Measurements from ENCODE around the gene AMIGO3. TPM values are rescaled to one million over a fixed set of nuclear protein-coding genes. Genes with fewer than 3 reads are reported as not detected.

AMIGO3 gene
- total RNA-seq, 1 donor from 2014 or later, result not detected

GRCh38 chr3:49704629-49705028 lies 14.9 kb downstream of the AMIGO3 start:
- DNase-seq (ENCODE audit: low spot score), result no peak
- H2AFZ ChIP-seq (replicated peaks), result no peak overlapping the region
- no peaks in the 10 kb centered on the region for H3K9me3 ChIP-seq (ENCODE audit: low read depth)
- H3K27me3 Mint-ChIP-seq (ENCODE audit: insufficient read depth, low read depth), result peaks cover 2% of the 10 kb centered on the region
- H3K79me2 ChIP-seq (ENCODE audit: low read depth), result no peaks in the 10 kb centered on the region
- H3K4me1 ChIP-seq, result no peaks in the 10 kb centered on the region
- H3K27me3 ChIP-seq, result no peaks in the 10 kb centered on the region
- H3K27ac ChIP-seq, result no peak overlapping the region
- no peaks in the 10 kb centered on the region for H3K9me3 Mint-ChIP-seq
- H3K4me3 ChIP-seq, result no peak overlapping the region
- H3K36me3 Mint-ChIP-seq, result peaks cover 2% of the 10 kb centered on the region
- no peaks in the 10 kb centered on the region for H3K36me3 ChIP-seq
- H3K4me3 Mint-ChIP-seq, result no peak overlapping the region
- TF ChIP-seq EZH2phosphoT487 (IDR thresholded peaks at IDR 0.05) (no peak), EZH2 (IDR thresholded peaks at IDR 0.05) (no peak)
- TF ChIP-seq, protein P1, sequence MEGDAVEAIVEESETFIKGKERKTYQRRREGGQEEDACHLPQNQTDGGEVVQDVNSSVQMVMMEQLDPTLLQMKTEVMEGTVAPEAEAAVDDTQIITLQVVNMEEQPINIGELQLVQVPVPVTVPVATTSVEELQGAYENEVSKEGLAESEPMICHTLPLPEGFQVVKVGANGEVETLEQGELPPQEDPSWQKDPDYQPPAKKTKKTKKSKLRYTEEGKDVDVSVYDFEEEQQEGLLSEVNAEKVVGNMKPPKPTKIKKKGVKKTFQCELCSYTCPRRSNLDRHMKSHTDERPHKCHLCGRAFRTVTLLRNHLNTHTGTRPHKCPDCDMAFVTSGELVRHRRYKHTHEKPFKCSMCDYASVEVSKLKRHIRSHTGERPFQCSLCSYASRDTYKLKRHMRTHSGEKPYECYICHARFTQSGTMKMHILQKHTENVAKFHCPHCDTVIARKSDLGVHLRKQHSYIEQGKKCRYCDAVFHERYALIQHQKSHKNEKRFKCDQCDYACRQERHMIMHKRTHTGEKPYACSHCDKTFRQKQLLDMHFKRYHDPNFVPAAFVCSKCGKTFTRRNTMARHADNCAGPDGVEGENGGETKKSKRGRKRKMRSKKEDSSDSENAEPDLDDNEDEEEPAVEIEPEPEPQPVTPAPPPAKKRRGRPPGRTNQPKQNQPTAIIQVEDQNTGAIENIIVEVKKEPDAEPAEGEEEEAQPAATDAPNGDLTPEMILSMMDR (IDR thresholded peaks at IDR 0.05), result no peak
- H3F3A ChIP-seq (ENCODE audit: low read depth), result no peaks in the 10 kb centered on the region
- no peak overlapping the region for H3K9ac ChIP-seq
- H3K4me2 ChIP-seq, result no peak overlapping the region
- no peaks in the 10 kb centered on the region for H3K4me1 Mint-ChIP-seq
- H4K20me1 ChIP-seq (ENCODE audit: low read depth), result no peaks in the 10 kb centered on the region
- no peak overlapping the region for H3K27ac Mint-ChIP-seq

- Histone ChIP-seq H3F3A (ENCODE audit: low read depth) (no peaks in the 10 kb centered on the region), H3K27me3 (no peaks in the 10 kb centered on the region), H4K20me1 (ENCODE audit: low read depth) (no peaks in the 10 kb centered on the region), H2AFZ (replicated peaks) (no peak overlapping the region), H3K4me1 (no peaks in the 10 kb centered on the region), H3K4me3 (no peak overlapping the region), H3K36me3 (no peaks in the 10 kb centered on the region), H3K79me2 (ENCODE audit: low read depth) (no peaks in the 10 kb centered on the region), H3K27ac (no peak overlapping the region), H3K9me3 (ENCODE audit: low read depth) (no peaks in the 10 kb centered on the region), H3K9ac (no peak overlapping the region), H3K4me2 (no peak overlapping the region)
- Mint-ChIP-seq H3K9me3 (no peaks in the 10 kb centered on the region), H3K4me1 (no peaks in the 10 kb centered on the region), H3K27ac (no peak overlapping the region), H3K4me3 (no peak overlapping the region), H3K36me3 (peaks cover 2% of the 10 kb centered on the region), H3K27me3 (ENCODE audit: insufficient read depth, low read depth) (peaks cover 2% of the 10 kb centered on the region)
- no peak for DNase-seq (ENCODE audit: low spot score)
- TF ChIP-seq EZH2phosphoT487 (IDR thresholded peaks at IDR 0.05), result no peak
- TF ChIP-seq, protein P1 (IDR thresholded peaks at IDR 0.05), result no peak
- no peak for TF ChIP-seq EZH2 (IDR thresholded peaks at IDR 0.05)
These were observed 15.5 kb downstream of the AMIGO3 start for GRCh38 chr3:49703956-49704355.

DNA sequence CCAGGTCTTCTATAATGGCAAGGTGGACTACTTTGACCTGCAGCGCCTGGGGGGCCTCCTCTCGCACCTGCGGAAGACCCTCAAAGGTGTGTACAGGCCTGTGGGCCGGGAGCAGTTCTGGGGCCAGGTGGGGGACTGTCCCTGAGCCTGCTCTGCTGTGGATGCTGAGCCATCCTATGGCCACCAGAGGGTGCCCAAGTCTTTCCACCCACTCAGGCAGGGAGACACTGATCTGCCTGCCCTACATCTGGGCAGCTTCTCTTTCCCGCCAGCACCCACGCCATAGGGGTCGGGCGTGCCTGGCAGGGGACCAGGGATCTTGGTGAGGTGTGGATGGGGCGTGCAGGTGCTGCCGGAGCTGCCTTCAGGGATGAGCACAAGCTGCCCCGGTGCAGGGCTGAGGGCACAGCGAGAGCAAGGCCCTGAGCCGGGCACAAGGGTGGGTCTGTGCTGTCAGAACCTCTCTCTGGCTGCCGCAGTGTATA lies 16.0 kb downstream of the AMIGO3 start:
- no peaks in the 10 kb centered on the region for H3K4me1 Mint-ChIP-seq
- H3K9me3 ChIP-seq (ENCODE audit: low read depth), result no peaks in the 10 kb centered on the region

More for the DNA sequence above, 16.0 kb downstream of the AMIGO3 start:
- H3K4me2 ChIP-seq, result no peak overlapping the region
- no peaks in the 10 kb centered on the region for H3F3A ChIP-seq (ENCODE audit: low read depth)
- Mint-ChIP-seq H3K27ac (peak overlapping the region; percentile 79), H3K9me3 (no peaks in the 10 kb centered on the region), H3K36me3 (peaks cover 2% of the 10 kb centered on the region), H3K4me3 (no peak overlapping the region), H3K27me3 (ENCODE audit: insufficient read depth, low read depth) (peaks cover 2% of the 10 kb centered on the region)
- peak; percentile 75 for DNase-seq (ENCODE audit: low spot score)
- no peak overlapping the region for H3K27ac ChIP-seq
- TF ChIP-seq, protein P1 (IDR thresholded peaks at IDR 0.05), result peak; percentile 73
- no peak for TF ChIP-seq EZH2phosphoT487 (IDR thresholded peaks at IDR 0.05)
- H3K4me1 ChIP-seq, result no peaks in the 10 kb centered on the region
- H3K36me3 ChIP-seq, result no peaks in the 10 kb centered on the region
- H4K20me1 ChIP-seq (ENCODE audit: low read depth), result no peaks in the 10 kb centered on the region
- no peak overlapping the region for H2AFZ ChIP-seq (replicated peaks)
- no peaks in the 10 kb centered on the region for H3K27me3 ChIP-seq
- no peak overlapping the region for H3K4me3 ChIP-seq
- H3K79me2 ChIP-seq (ENCODE audit: low read depth), result no peaks in the 10 kb centered on the region
- H3K9ac ChIP-seq, result no peak overlapping the region

Data from neural progenitor cell (in vitro differentiated cells).